PC-3 (cell line): Measurements from ENCODE around the gene ETHE1.
A peak's percentile ranks its signal among the peaks of the same experiment; 100 is the strongest.

Experiments
- CTCF ChIP-seq: fragments of 300-600 bp; sonication (generic); conservative IDR thresholded peaks from 2 replicates; pipeline ENCODE4 v1.5.1; 2017; ENCODE audit warnings: antibody characterized with exemption, low read depth, mild to moderate bottlenecking, low read length
- EZH2 ChIP-seq: fragments of 300-600 bp; sonication (generic); IDR thresholded peaks from one replicate; pipeline ENCODE4 v1.6.1; 2017; ENCODE audit warnings: antibody characterized with exemption, mild to moderate bottlenecking, low read length; ENCODE audit not compliant: unreplicated experiment
- EZH2phosphoT487 ChIP-seq: fragments of 300-600 bp; sonication (generic); IDR thresholded peaks from 2 replicates; pipeline ENCODE4 v1.6.1; 2018; ENCODE audit warnings: mild to moderate bottlenecking, antibody characterized with exemption, low read length, borderline replicate concordance

GRCh38 chr19:43560687-43561086, 33.7 kb upstream of the ETHE1 start:
- TF ChIP-seq CTCF (peak; percentile 32; the same call in 1 of the 2 replicates), EZH2 (no peak), EZH2phosphoT487 (no peak)
